ENCODE measurements around the gene SLC44A4. TPM values are rescaled to one million over a fixed set of nuclear protein-coding genes. Genes with fewer than 3 reads are reported as not detected.
"Not testable (repeated sequence)": the region's sequence is repeated elsewhere in the genome, so short reads cannot be mapped to it uniquely, and the experiment has no call there.

The SLC44A4 gene
- total RNA-seq, 1 experiment from 2014 or later: 0.45 TPM

DNA sequence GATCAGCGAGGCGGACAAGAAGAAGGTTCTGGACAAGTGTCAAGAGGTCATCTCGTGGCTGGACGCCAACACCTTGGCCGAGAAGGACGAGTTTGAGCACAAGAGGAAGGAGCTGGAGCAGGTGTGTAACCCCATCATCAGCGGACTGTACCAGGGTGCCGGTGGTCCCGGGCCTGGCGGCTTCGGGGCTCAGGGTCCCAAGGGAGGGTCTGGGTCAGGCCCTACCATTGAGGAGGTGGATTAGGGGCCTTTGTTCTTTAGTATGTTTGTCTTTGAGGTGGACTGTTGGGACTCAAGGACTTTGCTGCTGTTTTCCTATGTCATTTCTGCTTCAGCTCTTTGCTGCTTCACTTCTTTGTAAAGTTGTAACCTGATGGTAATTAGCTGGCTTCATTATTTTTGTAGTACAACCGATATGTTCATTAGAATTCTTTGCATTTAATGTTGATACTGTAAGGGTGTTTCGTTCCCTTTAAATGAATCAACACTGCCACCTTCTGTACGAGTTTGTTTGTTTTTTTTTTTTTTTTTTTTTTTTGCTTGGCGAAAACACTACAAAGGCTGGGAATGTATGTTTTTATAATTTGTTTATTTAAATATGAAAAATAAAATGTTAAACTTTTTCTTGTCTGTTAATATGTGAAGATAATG lies 49.0 kb downstream of the SLC44A4 start:
- peak; percentile 57 for DNase-seq (ENCODE audit: low read depth)

DNA sequence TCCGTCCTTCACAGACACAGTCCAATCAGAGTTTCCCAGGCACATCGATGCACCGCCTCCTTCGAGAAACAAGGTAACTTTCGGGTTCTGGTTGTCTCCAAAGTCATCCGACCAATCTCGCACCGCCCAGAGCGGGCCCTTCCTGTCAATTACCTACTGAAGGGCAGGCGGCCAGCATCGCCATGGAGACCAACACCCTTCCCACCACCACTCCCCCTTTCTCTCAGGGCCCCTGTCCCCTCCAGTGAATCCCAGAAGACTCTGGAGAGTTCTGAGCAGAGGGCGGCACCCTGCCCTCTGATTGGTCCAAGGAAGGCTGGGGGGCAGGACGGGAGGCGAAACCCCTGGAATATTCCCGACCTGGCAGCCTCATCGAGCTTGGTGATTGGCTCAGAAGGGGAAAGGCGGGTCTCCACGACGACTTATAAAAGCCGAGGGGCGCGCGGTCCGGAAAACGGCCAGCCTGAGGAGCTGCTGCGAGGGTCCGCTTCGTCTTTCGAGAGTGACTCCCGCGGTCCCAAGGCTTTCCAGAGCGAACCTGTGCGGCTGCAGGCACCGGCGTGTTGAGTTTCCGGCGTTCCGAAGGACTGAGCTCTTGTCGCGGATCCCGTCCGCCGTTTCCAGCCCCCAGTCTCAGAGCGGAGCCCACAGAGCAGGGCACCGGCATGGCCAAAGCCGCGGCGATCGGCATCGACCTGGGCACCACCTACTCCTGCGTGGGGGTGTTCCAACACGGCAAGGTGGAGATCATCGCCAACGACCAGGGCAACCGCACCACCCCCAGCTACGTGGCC lies 51.3 kb downstream of the SLC44A4 start, which contains the start of gene HSPA1B:
HSPA1B (plus strand) TSS at position 453 of the 794 bp plus-strand sequence; CDS start at position 666, 213 bp downstream.
- DNase-seq (ENCODE audit: low read depth): peak; percentile 100

DNA sequence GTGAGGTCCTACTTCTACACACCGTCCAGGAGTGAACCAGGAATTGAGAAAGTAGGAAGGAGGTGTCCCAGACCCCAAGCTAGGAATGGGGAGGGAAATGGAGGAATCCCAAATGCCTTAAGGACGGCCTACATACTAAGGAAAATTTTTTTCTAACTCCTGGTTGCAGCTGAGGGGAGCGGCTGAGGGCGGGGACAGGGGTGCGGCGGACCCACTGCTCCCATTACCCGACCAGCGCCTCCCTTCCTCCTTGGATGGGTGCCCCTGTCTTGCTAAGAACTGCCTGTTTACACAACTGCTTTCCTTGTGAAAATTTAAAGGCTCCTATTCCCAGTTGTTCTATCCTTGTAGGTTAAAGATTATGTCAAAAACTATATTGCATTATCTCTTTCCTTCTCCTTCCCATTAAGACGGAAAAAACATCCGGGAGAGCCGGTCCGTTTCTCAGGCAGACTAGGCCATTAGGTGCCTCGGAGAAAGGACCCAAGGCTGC lies 52.0 kb downstream of the SLC44A4 start:
- peak; percentile 87 for DNase-seq (ENCODE audit: low read depth)

DNA sequence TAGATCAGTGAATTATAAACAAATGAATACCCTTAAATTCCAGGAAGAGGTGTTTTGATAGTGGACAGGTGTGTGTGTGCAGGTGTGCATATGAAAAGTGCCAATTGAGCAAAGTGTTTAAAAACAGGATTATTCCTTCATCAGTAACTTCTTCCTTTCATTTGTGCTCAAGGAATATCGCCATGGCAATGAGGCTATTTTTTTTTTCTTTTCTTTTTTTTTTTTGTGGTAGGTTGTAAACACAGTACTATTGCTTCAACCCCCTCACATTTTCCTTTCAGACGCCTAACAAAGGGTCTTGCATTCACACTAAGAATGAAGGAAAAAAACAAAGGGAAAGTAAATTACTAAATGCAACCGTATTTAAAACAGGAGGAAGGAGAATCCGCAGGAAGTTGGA lies 53.2 kb downstream of the SLC44A4 start:
- no peak for DNase-seq (ENCODE audit: low read depth)

DNA sequence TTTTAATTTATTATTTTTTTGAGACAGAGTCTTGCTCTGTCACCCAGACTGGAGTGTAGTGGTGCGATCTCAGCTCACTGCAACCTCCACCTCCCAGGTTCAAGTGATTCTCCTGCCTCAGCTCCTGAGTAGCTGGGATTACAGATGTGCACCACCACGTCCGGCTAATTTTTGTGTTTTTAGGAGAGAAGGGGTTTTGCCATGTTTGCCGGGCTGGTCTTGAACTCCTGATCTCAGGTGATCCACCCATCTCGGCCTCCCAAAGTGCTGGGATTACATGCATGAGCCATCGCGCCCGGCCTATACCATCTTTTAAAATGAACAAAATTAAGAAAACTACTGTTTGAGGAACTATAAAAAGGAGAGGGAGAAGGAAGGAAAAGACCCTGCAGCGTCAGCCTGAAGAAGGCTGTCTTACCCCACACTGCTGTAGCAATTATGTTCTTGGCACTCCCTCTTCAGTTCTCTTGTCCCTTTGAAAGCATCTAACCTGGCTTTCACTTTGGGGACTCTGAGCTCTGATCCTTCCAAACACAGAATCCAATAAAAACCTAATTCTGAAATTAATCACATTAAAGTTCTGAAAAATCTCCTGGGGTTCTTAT lies 55.1 kb downstream of the SLC44A4 start:
- not testable (repeated sequence) for DNase-seq (ENCODE audit: low read depth)

DNA sequence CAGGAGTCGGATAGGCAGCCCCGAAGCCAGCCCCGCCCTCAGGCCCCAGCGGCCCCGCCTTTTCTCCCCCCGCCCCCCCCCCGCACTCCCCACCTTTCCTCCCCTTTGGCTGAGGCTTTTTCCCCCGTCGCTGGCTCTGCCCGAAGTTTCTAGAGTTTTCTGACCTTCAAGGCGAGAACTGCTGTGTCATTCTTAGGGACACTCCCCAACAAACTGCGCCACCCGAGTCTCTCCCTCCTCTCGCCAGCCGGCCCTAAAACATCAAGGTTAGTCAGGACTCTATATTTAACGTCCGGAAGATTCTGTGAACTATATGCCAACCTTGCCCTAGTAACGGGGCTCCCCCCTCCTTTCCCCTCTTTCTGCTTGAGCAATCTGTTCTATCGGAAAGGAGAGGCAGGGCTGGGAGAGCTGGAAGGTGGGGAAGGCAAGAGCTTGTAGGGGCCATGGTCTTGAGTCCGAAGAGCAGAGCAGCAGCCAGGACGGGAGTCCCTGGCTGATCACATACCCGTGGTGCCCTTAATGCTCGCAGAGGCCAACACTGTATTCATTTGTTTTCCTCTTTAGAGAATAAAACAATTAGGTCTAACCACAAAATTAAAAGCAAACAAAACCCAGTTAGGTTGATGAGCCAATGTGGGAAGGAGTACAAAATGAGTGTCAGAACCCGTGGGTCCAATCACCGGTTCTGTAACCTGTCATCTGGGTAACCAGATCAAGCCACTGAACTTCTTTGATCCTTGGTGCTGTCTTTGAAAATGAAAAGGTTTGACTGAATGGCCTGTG lies 56.6 kb downstream of the SLC44A4 start:
- peak; percentile 52 for DNase-seq (ENCODE audit: low read depth)

DNA sequence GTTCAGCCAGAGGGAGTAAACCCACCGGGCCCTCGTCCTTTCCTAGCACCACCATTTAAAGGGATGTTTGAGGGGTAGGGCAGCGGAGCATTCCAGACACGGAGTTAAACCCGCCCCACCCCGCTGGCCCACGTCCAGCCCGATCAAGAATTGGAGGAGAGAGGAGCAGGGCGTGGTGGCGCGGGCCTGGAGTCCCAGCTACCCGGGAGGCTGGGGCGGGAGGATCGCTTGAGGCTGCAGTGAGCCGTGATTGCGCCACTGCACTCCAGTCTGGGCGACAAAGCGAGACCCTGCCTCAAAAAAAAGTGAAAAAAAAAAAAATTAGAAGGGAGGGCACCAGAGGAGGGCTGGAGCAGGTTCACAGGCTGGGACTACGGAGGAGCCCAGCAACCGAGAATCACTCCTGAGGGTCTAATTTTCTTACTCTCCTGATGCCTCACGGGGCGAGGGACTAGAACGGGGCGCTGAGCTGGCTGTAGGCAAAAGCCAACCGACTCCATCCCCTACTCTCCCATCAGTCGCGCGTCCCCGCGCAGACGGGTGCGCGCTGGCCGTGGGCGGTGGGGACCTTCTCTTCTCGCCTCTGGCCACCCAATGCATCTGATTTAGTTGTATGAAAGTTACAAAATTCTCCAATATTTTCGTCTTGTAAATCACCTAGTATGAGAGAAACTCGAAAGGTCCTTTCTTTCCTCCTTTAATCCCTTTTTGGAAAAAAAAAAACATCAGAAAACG lies 57.3 kb downstream of the SLC44A4 start:
- DNase-seq (ENCODE audit: low read depth): peak; percentile 53

DNA sequence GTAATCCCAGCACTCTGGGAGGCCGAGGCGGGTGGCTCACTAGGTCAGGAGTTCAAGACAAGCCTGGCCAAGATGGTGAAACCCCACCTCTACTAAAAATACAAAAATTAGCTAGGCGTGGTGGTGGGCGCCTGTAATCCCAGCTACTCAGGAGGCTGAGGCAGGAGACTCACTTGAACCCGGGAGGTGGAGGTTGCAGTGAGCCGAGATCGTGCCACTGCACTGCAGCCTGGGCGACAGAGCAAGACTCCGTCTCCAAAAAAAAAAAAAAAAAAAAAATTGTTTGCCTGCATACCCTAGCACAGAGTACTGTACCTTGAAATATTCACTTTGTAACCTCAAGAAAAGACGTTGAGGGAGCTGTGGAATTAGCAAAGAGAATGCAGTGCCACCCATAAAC lies 58.4 kb downstream of the SLC44A4 start:
- not testable (repeated sequence) for DNase-seq (ENCODE audit: low read depth)

DNA sequence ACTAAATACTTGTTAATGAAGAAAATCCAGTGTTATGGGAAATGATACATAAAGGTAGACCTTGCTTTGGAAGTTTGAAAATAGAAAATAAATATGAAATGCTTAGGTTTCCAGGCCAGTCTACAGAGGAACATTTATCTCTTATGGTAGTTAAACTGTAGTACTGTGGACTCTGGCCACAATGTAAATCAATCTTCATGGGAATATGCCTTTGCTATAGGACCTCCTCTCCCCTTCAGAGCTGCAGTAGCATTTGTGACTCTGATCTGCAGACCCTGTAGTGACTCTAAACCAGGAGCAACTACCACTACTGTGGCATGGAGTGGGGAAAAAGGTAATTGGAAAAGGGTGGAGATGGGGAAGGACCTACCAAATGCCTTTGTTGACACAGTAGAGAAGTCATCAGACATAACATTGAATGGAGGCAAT lies 58.9 kb downstream of the SLC44A4 start:
- DNase-seq (ENCODE audit: low read depth): no peak

DNA sequence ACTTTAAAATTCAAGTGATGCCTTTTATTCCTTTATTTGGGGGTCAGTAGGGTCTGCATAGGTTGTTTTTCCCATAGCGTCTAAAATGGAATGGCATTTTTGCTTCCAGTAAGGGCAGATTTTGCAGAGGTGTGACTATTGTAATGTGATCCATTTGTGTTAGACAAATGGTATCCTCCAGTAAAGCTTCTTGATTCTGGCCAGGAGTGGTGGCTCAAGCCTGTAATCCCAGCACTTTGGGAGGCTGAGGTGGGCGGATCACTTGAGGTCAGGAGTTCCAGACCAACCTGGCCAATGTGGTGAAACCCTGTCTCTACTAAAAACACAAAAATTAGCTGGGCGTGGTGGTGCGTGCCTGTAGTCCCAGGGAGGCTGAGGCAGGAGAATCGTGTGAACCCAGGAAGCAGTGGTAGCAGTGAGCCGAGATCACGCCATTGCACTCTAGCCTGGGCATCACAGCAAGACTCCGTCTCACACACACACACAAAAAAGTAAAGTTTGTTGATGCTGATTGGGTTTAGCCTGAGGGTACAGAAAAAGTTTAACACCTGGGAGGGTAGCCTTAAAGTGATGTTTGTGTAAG lies 60.8 kb downstream of the SLC44A4 start:
- not testable (repeated sequence) for DNase-seq (ENCODE audit: low read depth)

DNA sequence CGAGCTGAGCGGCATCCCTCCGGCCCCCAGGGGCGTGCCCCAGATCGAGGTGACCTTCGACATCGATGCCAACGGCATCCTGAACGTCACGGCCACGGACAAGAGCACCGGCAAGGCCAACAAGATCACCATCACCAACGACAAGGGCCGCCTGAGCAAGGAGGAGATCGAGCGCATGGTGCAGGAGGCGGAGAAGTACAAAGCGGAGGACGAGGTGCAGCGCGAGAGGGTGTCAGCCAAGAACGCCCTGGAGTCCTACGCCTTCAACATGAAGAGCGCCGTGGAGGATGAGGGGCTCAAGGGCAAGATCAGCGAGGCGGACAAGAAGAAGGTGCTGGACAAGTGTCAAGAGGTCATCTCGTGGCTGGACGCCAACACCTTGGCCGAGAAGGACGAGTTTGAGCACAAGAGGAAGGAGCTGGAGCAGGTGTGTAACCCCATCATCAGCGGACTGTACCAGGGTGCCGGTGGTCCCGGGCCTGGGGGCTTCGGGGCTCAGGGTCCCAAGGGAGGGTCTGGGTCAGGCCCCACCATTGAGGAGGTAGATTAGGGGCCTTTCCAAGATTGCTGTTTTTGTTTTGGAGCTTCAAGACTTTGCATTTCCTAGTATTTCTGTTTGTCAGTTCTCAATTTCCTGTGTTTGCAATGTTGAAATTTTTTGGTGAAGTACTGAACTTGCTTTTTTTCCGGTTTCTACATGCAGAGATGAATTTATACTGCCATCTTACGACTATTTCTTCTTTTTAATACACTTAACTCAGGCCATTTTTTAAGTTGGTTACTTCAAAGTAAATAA lies 61.5 kb downstream of the SLC44A4 start:
- not testable (repeated sequence) for DNase-seq (ENCODE audit: low read depth)

DNA sequence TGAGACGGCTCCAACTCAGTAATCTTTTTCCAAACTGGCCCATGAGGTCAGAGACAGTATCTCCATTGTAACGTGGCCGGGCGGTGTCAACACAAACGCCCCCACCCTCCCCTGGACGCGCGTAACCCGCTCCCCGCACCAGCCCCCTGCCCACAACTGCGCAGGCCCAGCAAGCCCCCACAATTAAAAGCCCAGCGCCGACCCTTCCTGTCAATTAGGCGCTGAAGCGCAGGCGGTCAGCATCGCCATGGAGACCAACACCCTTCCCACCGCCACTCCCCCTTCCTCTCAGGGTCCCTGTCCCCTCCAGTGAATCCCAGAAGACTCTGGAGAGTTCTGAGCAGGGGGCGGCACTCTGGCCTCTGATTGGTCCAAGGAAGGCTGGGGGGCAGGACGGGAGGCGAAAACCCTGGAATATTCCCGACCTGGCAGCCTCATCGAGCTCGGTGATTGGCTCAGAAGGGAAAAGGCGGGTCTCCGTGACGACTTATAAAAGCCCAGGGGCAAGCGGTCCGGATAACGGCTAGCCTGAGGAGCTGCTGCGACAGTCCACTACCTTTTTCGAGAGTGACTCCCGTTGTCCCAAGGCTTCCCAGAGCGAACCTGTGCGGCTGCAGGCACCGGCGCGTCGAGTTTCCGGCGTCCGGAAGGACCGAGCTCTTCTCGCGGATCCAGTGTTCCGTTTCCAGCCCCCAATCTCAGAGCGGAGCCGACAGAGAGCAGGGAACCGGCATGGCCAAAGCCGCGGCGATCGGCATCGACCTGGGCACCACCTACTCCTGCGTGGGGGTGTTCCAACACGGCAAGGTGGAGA lies 63.6 kb downstream of the SLC44A4 start, which contains the start of the genes HSPA1A and HSPA1L:
HSPA1A (plus strand) TSS at position 519 of the 814 bp plus-strand sequence; CDS start at position 733, 214 bp downstream.
HSPA1L (minus strand) TSS at position 259 of the 814 bp plus-strand sequence. CDS start 3,311 bp downstream, outside the sequence.
- DNase-seq (ENCODE audit: low read depth): peak; percentile 97

DNA sequence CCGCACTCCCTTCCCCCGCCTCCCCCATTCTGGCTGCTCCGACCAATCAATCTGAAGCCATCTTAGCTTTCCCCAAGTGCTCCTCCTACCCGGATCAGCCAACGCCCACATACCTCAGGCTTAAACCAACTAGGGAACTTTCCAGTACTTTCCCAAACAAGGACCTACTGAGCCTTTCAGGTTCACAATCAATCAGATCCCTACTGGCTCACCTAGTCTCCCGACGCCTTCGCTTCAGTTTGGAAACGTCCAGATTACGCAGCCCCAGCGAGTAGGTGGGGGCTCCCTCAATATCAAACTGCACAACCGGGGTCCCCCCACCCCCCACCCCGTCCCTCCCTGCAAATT lies 64.1 kb downstream of the SLC44A4 start:
- peak; percentile 92 for DNase-seq (ENCODE audit: low read depth)

DNA sequence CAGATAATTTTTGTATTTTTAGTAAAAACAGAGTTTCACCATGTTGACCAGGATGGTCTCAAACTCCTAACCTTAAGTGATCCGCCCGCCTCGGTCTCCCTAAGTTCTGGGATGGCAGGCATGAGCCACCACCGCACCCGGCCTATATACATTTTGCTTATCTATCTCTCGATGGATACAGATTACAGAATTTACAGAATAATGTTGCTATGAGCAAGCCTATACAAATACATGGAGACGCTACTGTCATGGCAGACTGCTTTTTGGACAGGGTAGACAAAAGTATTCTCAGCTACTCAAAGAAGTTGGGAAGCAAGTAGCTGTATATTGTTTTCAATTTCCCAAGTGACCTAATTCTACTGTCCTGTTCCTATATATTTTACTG lies 65.3 kb downstream of the SLC44A4 start:
- no peak for DNase-seq (ENCODE audit: low read depth)

Data from HT1080 (cell line).